Mesendoderm (in vitro differentiated cells): Measurements from ENCODE around the gene TLN1.

Experiments
- DNase-seq: peaks from one replicate; pipeline ENCODE4 v3.0.0; 2013
- H2AK5ac ChIP-seq: 2 replicates; pipeline ENCODE4 v1.6.1; 2013; ENCODE audit warnings: low read length, inconsistent platforms
- H2BK120ac ChIP-seq: 2 replicates; pipeline ENCODE4 v1.6.1; 2013; ENCODE audit warnings: low read depth, mild to moderate bottlenecking, low read length, moderate library complexity, mixed read lengths
- H2BK15ac ChIP-seq: replicated peaks from 2 replicates; pipeline ENCODE4 v1.6.1; 2013; ENCODE audit warnings: low read depth, mild to moderate bottlenecking, moderate library complexity
- H2BK5ac ChIP-seq: 2 replicates; pipeline ENCODE4 v1.6.1; 2013; ENCODE audit warnings: low read length, inconsistent platforms
- H3K18ac ChIP-seq: 2 replicates; pipeline ENCODE4 v1.6.1; 2013; ENCODE audit warnings: mild to moderate bottlenecking, low read length, mixed read lengths
- H3K23ac ChIP-seq: one replicate; pipeline ENCODE4 v1.6.1; 2013; ENCODE audit warnings: low read length
- H3K27ac ChIP-seq: 2 replicates; pipeline ENCODE4 v1.5.1; 2013; ENCODE audit warnings: low read depth, mild to moderate bottlenecking, inconsistent platforms, low read length, moderate library complexity
- H3K27me3 ChIP-seq: 2 replicates; pipeline ENCODE4 v1.6.1; 2013; ENCODE audit warnings: low read length, control low read depth, mild to moderate bottlenecking, inconsistent platforms; ENCODE audit not compliant: insufficient read depth, poor library complexity
- H3K36me3 ChIP-seq: 2 replicates; pipeline ENCODE4 v1.6.1; 2013; ENCODE audit warnings: low read length, inconsistent platforms; ENCODE audit not compliant: control insufficient read depth, insufficient read depth
- H3K4ac ChIP-seq: one replicate; pipeline ENCODE4 v1.6.1; 2013; ENCODE audit warnings: low read depth, mild to moderate bottlenecking, low read length, moderate library complexity
- H3K4me1 ChIP-seq: 2 replicates; pipeline ENCODE4 v1.6.1; 2013; ENCODE audit warnings: low read depth, low read length, inconsistent platforms; ENCODE audit not compliant: control insufficient read depth
- H3K4me2 ChIP-seq: 2 replicates; pipeline ENCODE4 v1.6.1; 2013; ENCODE audit warnings: low read length
- H3K4me3 ChIP-seq: 2 replicates; pipeline ENCODE4 v1.5.1; 2013; ENCODE audit warnings: mild to moderate bottlenecking, low read length
- H3K56ac ChIP-seq: one replicate; pipeline ENCODE4 v1.6.1; 2013; ENCODE audit warnings: low read length
- H3K79me1 ChIP-seq: 2 replicates; pipeline ENCODE4 v1.6.1; 2013; ENCODE audit warnings: low read length, inconsistent platforms
- H3K79me2 ChIP-seq: 2 replicates; pipeline ENCODE4 v1.6.1; 2013; ENCODE audit warnings: mild to moderate bottlenecking, low read length; ENCODE audit not compliant: control insufficient read depth, insufficient read depth
- H3K9ac ChIP-seq: 2 replicates; pipeline ENCODE4 v1.6.1; 2013; ENCODE audit warnings: low read length, inconsistent platforms
- H4K5ac ChIP-seq: one replicate; pipeline ENCODE4 v1.6.1; 2013; ENCODE audit warnings: low read length
- H4K8ac ChIP-seq: one replicate; pipeline ENCODE4 v1.6.1; 2013; ENCODE audit warnings: low read depth, mild to moderate bottlenecking, control low read depth, low read length, moderate library complexity
- WGBS: extraction: QIAGEN DNeasy Blood & Tissue Kit; methylation state at CpG from one replicate; pipeline ENCODE4 v1.1.7; 2013; ENCODE audit warnings: low lambda C conversion rate, missing lambda C conversion rate; ENCODE audit not compliant: insufficient coverage; ENCODE audit errors: extremely low coverage; 5-methylcytosine and 5-hydroxymethylcytosine counted together

Gene TLN1

DNA sequence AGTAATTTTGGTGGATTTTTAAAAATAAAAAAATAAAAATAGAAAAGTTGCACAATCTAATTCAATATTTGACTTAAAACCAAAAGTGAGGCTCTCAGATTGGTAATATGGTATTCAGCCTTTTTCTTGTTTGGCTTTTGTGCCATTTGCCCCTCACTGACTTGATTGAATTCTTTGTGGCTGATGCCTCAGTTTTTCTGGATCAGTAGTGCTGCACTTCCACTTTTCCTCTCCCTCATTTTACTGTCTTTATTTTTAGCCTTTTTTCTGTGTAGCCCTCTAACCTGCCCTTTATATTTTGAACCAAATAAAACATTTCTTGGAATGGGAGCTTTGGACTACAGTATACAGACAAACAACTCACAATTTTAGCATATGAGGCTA lies 25.9 kb upstream of the TLN1 start:
- H3K27ac ChIP-seq, result no peak overlapping the region

DNA sequence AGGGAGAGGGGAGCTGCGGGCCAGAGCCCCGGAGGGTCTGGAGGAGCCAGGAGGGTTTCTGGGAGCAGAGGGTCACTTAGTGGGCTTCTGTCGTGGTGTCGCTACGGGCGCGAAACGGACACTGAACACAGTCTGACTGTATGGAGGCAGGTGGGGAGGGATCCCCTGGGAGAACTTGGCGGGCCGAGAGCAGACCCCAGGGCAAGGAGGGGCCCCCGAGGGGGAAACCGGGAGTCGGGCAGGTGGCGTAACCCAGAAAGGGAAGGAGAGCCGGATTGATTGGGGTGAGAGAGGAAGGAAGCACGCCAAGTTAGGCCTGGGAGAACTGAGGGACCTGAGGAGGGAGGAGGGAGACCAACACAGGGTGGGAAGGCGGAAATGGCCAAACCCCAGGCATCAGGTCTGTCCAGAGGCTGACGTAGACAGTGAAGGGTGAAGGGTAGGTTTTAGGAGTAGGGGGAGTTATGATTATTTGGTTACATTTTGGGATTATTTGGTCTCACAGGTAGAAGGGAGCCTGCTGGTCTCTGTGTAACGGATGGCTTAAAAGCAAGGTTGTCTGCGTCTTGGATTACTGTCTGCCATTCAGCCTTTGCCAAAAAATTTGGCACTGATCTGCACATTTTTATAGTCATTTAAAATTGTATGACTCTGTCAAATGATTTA lies 25.4 kb upstream of the TLN1 start:
- H3K36me3 ChIP-seq, result no peaks in the 10 kb centered on the region
- peak overlapping the region; percentile 86 for H3K27ac ChIP-seq
- no CpG with 5 or more reads among the region's 20 CpGs for WGBS
- H3K27me3 ChIP-seq, result no peaks in the 10 kb centered on the region
- peak overlapping the region; percentile 95 for H3K56ac ChIP-seq
- peak overlapping the region; percentile 28 for H3K18ac ChIP-seq
- DNase-seq, result peak; percentile 75
- H3K4ac ChIP-seq, result peak overlapping the region; percentile 88
- H3K9ac ChIP-seq, result peak overlapping the region; percentile 83
- no peak overlapping the region for H4K5ac ChIP-seq
- H3K4me3 ChIP-seq, result peak overlapping the region; percentile 77
- H2BK120ac ChIP-seq, result no peak overlapping the region
- H2BK15ac ChIP-seq, result no peak overlapping the region
- no peaks in the 10 kb centered on the region for H3K79me1 ChIP-seq
- H2AK5ac ChIP-seq, result peak overlapping the region; percentile 19
- no peaks in the 10 kb centered on the region for H3K79me2 ChIP-seq
- peak overlapping the region; percentile 76 for H2BK5ac ChIP-seq
- no peak overlapping the region for H3K23ac ChIP-seq
- H3K4me1 ChIP-seq, result no peaks in the 10 kb centered on the region
- peak overlapping the region; percentile 90 for H4K8ac ChIP-seq
- peak overlapping the region; percentile 91 for H3K4me2 ChIP-seq

More for the DNA sequence above, 25.9 kb upstream of the TLN1 start:
- Histone ChIP-seq H3K4me3 (no peak overlapping the region), H3K56ac (peak overlapping the region; percentile 38), H3K36me3 (no peaks in the 10 kb centered on the region), H2BK15ac (no peak overlapping the region), H3K4me2 (no peak overlapping the region), H2BK5ac (no peak overlapping the region), H3K79me1 (no peaks in the 10 kb centered on the region), H2AK5ac (no peak overlapping the region), H3K9ac (peak overlapping the region; percentile 41), H3K23ac (no peak overlapping the region), H4K8ac (no peak overlapping the region), H3K27me3 (no peaks in the 10 kb centered on the region), H3K4me1 (no peaks in the 10 kb centered on the region), H2BK120ac (no peak overlapping the region), H3K79me2 (no peaks in the 10 kb centered on the region), H4K5ac (no peak overlapping the region), H3K4ac (no peak overlapping the region), H3K18ac (no peak overlapping the region)
- no peak for DNase-seq

DNA sequence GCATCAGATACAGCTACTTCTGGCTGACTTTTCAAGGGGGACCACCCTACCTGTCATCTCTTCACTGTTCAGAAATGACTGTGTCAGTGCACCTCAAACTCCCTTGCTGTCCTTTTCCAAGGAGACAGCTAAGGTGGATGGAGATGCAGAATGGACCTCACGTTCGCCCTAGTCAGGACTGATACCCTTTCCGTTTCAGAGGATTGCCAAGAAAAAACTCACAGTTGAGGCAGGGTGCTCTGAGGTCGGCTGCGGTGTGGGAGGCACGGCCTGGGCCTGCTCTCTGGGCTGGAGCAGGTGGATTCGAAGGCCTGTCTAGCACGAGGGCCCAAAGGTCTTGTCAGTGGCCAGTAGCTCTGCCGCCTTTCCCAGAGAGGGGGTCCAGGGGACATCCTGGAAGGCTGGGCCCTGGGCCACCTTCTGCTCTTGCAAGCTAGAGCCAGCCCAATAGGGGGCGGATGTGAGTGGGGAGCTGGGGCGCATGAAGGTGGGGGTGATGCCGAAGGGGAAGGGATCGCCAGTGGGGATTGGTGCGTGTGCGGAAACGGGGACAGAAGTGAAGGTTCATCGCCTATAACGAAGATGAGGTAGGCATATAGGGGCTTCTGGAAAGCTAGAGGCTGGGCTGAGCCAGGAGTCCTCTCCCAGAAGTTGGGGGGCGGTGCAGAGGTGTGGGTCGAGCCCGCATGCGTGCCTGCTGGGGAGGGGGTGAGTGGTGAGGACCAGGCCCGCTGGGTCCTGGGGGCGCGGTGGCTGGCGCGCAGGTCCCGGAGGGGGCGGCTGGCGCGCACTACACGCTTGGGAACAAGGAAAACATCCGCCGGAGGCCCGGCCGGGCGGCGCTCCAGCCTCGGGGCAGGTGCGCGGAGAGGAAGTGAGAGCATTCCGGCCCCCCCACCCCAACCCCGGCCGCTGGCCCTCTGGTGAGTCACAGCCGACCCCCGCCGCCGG lies 24.6 kb upstream of the TLN1 start:
- H3K27ac ChIP-seq, result peak overlapping the region; percentile 86

DNA sequence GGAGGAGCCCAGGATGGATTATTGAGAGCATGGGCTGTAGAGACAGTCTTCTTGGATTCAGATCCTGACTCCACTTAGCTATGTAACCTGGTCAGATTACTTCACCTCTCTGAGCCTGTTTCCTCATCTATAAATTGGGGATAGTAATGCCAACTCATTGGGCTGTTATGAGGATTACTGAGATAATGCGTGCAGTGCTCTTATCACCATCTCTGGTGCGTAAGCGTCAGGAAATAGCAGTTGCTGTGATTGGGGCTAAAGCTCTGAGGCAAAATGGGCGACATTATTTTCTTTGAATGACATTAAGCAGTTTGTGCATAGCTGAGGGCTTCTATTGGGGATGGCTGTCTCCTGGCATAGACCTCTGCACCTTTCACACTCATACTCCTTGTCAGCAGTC lies 23.1 kb upstream of the TLN1 start:
- Histone ChIP-seq H3K23ac (no peak overlapping the region), H3K4me3 (no peak overlapping the region), H3K56ac (no peak overlapping the region), H4K8ac (no peak overlapping the region), H3K9ac (no peak overlapping the region), H2BK5ac (no peak overlapping the region), H3K18ac (no peak overlapping the region), H3K4ac (no peak overlapping the region), H2BK15ac (no peak overlapping the region), H4K5ac (no peak overlapping the region), H3K79me1 (peaks cover 3% of the 10 kb centered on the region), H3K27ac (no peak overlapping the region), H2AK5ac (no peak overlapping the region), H3K27me3 (no peaks in the 10 kb centered on the region), H2BK120ac (no peak overlapping the region), H3K4me1 (peaks cover 1% of the 10 kb centered on the region), H3K79me2 (no peaks in the 10 kb centered on the region), H3K4me2 (no peak overlapping the region), H3K36me3 (no peaks in the 10 kb centered on the region)
- no peak for DNase-seq
- no CpG with 5 or more reads among the region's 4 CpGs for WGBS

More for the DNA sequence above, 24.6 kb upstream of the TLN1 start:
- H2BK15ac ChIP-seq, result no peak overlapping the region
- no peak overlapping the region for H3K23ac ChIP-seq
- peak overlapping the region; percentile 90 for H4K8ac ChIP-seq
- peak overlapping the region; percentile 83 for H3K9ac ChIP-seq
- no peaks in the 10 kb centered on the region for H3K79me2 ChIP-seq
- H3K4me1 ChIP-seq, result no peaks in the 10 kb centered on the region
- peak overlapping the region; percentile 88 for H3K4ac ChIP-seq
- no peak overlapping the region for H2BK120ac ChIP-seq
- H3K27me3 ChIP-seq, result no peaks in the 10 kb centered on the region
- peak overlapping the region; percentile 28 for H3K18ac ChIP-seq
- no peak overlapping the region for H2AK5ac ChIP-seq
- no CpG with 5 or more reads among the region's 48 CpGs for WGBS
- no peaks in the 10 kb centered on the region for H3K79me1 ChIP-seq
- H4K5ac ChIP-seq, result no peak overlapping the region
- no peaks in the 10 kb centered on the region for H3K36me3 ChIP-seq
- H3K4me2 ChIP-seq, result peak overlapping the region; percentile 91
- peak overlapping the region; percentile 95 for H3K56ac ChIP-seq
- peak overlapping the region; percentile 77 for H3K4me3 ChIP-seq
- peak; percentile 83 for DNase-seq
- H2BK5ac ChIP-seq, result no peak overlapping the region

DNA sequence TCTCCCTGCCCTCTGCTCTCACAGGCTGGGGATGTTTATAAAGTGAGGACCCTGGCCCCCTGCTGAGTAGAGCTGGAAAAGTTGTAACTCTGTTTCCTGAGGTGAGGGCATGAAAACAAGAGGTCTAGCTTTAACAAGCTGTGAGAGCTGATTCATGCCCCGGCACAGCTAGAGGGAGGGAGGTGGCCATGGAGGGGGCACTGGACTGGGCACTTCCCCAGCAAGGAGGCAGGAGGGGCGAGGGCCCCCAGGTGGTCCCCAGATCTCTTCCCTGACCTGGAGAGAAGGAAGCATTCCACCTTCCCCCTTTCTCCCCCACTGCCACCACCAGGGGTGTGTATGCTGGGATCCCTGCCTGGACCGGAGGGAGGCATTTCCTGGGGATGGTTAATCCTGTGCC lies 22.3 kb upstream of the TLN1 start, which contains the start of gene MSMP:
Gene MSMP (minus strand): TSS at position 13 of the 400 bp plus-strand sequence. CDS start 147 bp downstream, outside the sequence.
- peaks cover 3% of the 10 kb centered on the region for H3K4me1 ChIP-seq
- H3K4ac ChIP-seq, result no peak within 1 kb of the TSS
- H3K4me2 ChIP-seq, result no peak within 1 kb of the TSS
- no peak within 1 kb of the TSS for H3K56ac ChIP-seq
- H2BK120ac ChIP-seq, result no peak within 1 kb of the TSS
- H3K23ac ChIP-seq, result no peak within 1 kb of the TSS
- no peaks in the 10 kb centered on the region for H3K79me2 ChIP-seq
- H3K9ac ChIP-seq, result no peak within 1 kb of the TSS
- H3K18ac ChIP-seq, result no peak within 1 kb of the TSS
- H3K36me3 ChIP-seq, result no peaks in the 10 kb centered on the region
- H2BK5ac ChIP-seq, result no peak within 1 kb of the TSS
- H3K27ac ChIP-seq, result no peak within 1 kb of the TSS
- DNase-seq, result no peak
- H3K27me3 ChIP-seq, result no peaks in the 10 kb centered on the region
- no peak within 1 kb of the TSS for H2BK15ac ChIP-seq
- H3K4me3 ChIP-seq, result no peak within 1 kb of the TSS
- H3K79me1 ChIP-seq, result peaks cover 4% of the 10 kb centered on the region
- H4K5ac ChIP-seq, result no peak within 1 kb of the TSS
- WGBS, result no CpG with 5 or more reads among the region's 3 CpGs
- no peak within 1 kb of the TSS for H4K8ac ChIP-seq
- no peak within 1 kb of the TSS for H2AK5ac ChIP-seq
